HCT116 (cell line): ENCODE data around the gene IGSF23. TPM values are rescaled to one million over a fixed set of nuclear protein-coding genes. Genes with fewer than 3 reads are reported as not detected.
A peak's percentile ranks its signal among the peaks of the same experiment; 100 is the strongest.
"Not testable (repeated sequence)": the region's sequence is repeated elsewhere in the genome, so short reads cannot be mapped to it uniquely, and the experiment has no call there.

Experiments
- ATAC-seq: fragments of 200-7000 bp; cut with Tn5 transposase; 2 replicates; pipeline ENCODE4 v1.9.1; 2020; ENCODE audit warnings: mild to moderate bottlenecking, moderate library complexity
- BruUV-seq: library from RNA; stranded (reverse); fragments of 400-500 nt; replicated peaks from 2 replicates; lab custom pipeline; 2021; lab: Mats Ljungman, UMichigan
- CTCF ChIA-PET: fragments of 300-600 bp; sonication (Branson Sonifier 250); formaldehyde crosslinking; loops from one replicate; lab custom pipeline; 2021; ENCODE audit warnings: antibody characterized with exemption; lab: Charles Lee
- POLR2A ChIA-PET: fragments of 300-600, 350-600 bp; sonication (Branson Sonifier 250); formaldehyde crosslinking; loops from one replicate; lab custom pipeline; 2021; ENCODE audit warnings: antibody characterized with exemption; lab: Charles Lee
- RAD21 ChIA-PET, 2 experiments: fragments of 300-600 bp; sonication (Branson Sonifier 250); formaldehyde crosslinking; loops; one replicate each; lab custom pipeline; 2023; ENCODE audit warnings: low total read pairs in 2 of 2; ENCODE audit not compliant: uncharacterized antibody in 2 of 2, unreplicated experiment in 2 of 2, low non-redundant PET in 1 of 2; lab: Charles Lee
- DNase-seq: peaks from one replicate; pipeline ENCODE4 v3.0.0-alpha.2; 2010; ENCODE audit warnings: low read depth, low spot score
- H2AFZ ChIP-seq: fragments of 200-600 bp; shearing (Covaris generic), sonication (generic); 2 replicates; pipeline ENCODE4 v1.6.1; 2017; ENCODE audit warnings: low read depth, mixed run types, mixed read lengths, antibody characterized with exemption, low read length; ENCODE audit not compliant: poor library complexity, severe bottlenecking
- H3K27ac ChIP-seq: 2 replicates; pipeline ENCODE4 v1.5.1; 2012; ENCODE audit warnings: low read depth, low read length
- H3K27me3 ChIP-seq: fragments of 200-600 bp; sonication (generic); 2 replicates; pipeline ENCODE4 v1.6.1; 2016; ENCODE audit warnings: mixed run types, low read length, mixed read lengths; ENCODE audit not compliant: insufficient read depth
- H3K36me3 ChIP-seq, 2 experiments: fragments of 200-500 bp in 1 of 2; fragments of 200-600 bp in 1 of 2; sonication (Bioruptor generic) in 1 of 2; sonication (generic) in 1 of 2; 2 replicates each; pipeline versions ENCODE4 v1.5.1 to v1.6.1; 2014 to 2016; ENCODE audit warnings: low read length in 2 of 2, inconsistent platforms in 1 of 2, mixed read lengths in 1 of 2, mixed run types in 1 of 2; ENCODE audit not compliant: insufficient read depth in 2 of 2, control insufficient read depth in 1 of 2
- H3K4me1 ChIP-seq, 2 experiments: fragments of 200-600 bp in 1 of 2; sonication (generic) in 1 of 2; 2 replicates each; pipeline versions ENCODE4 v1.5.1 to v1.6.1; 2012 to 2017; ENCODE audit warnings: low read length in 2 of 2, inconsistent platforms in 1 of 2, mild to moderate bottlenecking in 1 of 2, mixed read lengths in 1 of 2, mixed run types in 1 of 2, moderate library complexity in 1 of 2; ENCODE audit not compliant: insufficient read depth in 2 of 2, control insufficient read depth in 1 of 2
- H3K4me2 ChIP-seq: fragments of 200-600 bp; sonication (generic); 2 replicates; pipeline ENCODE4 v1.6.1; 2017; ENCODE audit warnings: mixed run types, low read length, mixed read lengths
- H3K4me3 ChIP-seq, 2 experiments: fragments of 200-600 bp in 1 of 2; sonication (generic) in 1 of 2; replicated peaks in 1 of 2; 2 replicates each; pipeline ENCODE4 v1.5.1; 2011 to 2016; ENCODE audit warnings: low read length in 2 of 2, control low read depth in 1 of 2, low read depth in 1 of 2, mild to moderate bottlenecking in 1 of 2, mixed read lengths in 1 of 2, mixed run types in 1 of 2
- H3K79me2 ChIP-seq: fragments of 200-600 bp; sonication (generic); 2 replicates; pipeline ENCODE4 v1.6.1; 2017; ENCODE audit warnings: mild to moderate bottlenecking, mixed run types, low read length, moderate library complexity, mixed read lengths; ENCODE audit not compliant: insufficient read depth
- H3K9ac ChIP-seq: fragments of 200-600 bp; sonication (generic); 2 replicates; pipeline ENCODE4 v1.6.1; 2016; ENCODE audit warnings: low read length, mixed read lengths
- H3K9me2 ChIP-seq: fragments of 200-600 bp; sonication (generic), shearing (Covaris generic); 2 replicates; pipeline ENCODE4 v1.6.1; 2017; ENCODE audit warnings: mixed run types, mild to moderate bottlenecking, moderate library complexity; ENCODE audit not compliant: insufficient read depth
- H3K9me3 ChIP-seq, 2 experiments: fragments of 200-500 bp in 1 of 2; fragments of 200-600 bp in 1 of 2; sonication (Bioruptor generic) in 1 of 2; sonication (generic) in 1 of 2; 2 replicates each; pipeline ENCODE4 v1.6.1; 2014 to 2017; ENCODE audit warnings: low read length in 2 of 2, mixed read lengths in 2 of 2, inconsistent platforms in 1 of 2, low read depth in 1 of 2, mild to moderate bottlenecking in 1 of 2, mixed run types in 1 of 2, moderate library complexity in 1 of 2; ENCODE audit not compliant: control insufficient read depth in 1 of 2, insufficient read depth in 1 of 2
- H4K20me1 ChIP-seq: fragments of 200-600 bp; sonication (generic), shearing (Covaris generic); 2 replicates; pipeline ENCODE4 v1.6.1; 2017; ENCODE audit warnings: mixed run types, mild to moderate bottlenecking, moderate library complexity; ENCODE audit not compliant: insufficient read depth
- CBX3 ChIP-seq: IDR thresholded peaks from 2 replicates; pipeline ENCODE4 v1.6.1; 2012; ENCODE audit warnings: low read depth
- POLR2A ChIP-seq: IDR thresholded peaks from 2 replicates; pipeline ENCODE4 v1.7.0; 2011; ENCODE audit warnings: borderline replicate concordance; ENCODE audit not compliant: insufficient read depth, insufficient read length; ENCODE audit errors: extremely low read depth
- SP1 ChIP-seq: IDR thresholded peaks from 2 replicates; pipeline ENCODE4 v1.6.1; 2012; ENCODE audit warnings: low read depth
- SRF ChIP-seq: IDR thresholded peaks from 2 replicates; pipeline ENCODE4 v1.6.1; 2012; ENCODE audit warnings: low read depth
- intact Hi-C: fragments of 100-400 bp; cut with micrococcal nuclease; formaldehyde crosslinking; loops from 2 replicates; pipeline ENCODE4 v1.10.0; 2022
- total RNA-seq: library from RNA; stranded (reverse); gene quantifications from one replicate; pipeline ENCODE4 v1.2.1, GENCODE V29; 2021; ENCODE audit not compliant: unreplicated experiment

Gene IGSF23
- total RNA-seq, 1 experiment from 2014 or later: not detected

DNA sequence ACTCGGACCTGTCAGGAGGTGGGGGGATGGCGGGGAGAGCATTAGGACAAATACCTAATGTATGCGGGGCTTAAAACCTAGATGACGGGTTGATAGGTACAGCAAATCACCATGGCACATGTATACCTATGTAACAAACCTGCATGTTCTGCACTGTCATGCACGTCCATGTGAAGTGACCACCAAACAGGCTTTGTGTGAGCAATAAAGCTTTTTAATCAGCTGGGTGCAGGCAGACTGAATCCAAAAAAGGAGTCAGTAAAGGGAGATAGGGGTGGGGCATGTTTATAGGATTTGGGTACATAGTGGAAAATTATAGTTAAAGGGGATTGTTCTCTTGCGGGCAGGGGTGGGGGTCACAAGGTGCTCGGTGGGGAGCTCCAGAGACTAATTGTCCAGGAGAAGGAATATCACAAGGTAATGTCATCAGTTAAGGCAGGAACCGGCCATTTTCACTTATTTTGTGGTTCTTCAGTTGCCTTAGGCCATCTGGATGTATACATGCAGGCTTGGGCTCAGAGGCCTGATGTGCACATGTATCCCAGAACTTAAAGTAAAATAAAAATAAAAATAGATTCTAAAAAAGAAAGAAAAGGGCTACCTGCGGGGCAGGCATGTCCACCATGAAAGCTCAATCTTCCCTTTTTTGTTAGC is 21.9 kb upstream of the IGSF23 start:
- H3K9me3 ChIP-seq, H3K79me2 ChIP-seq, ATAC-seq, BruUV-seq, H4K20me1 ChIP-seq, H2AFZ ChIP-seq, H3K27ac ChIP-seq, H3K36me3 ChIP-seq, RAD21 ChIA-PET, DNase-seq, intact Hi-C loops, H3K27me3 ChIP-seq, H3K4me2 ChIP-seq, H3K4me3 ChIP-seq, H3K9me2 ChIP-seq, H3K9ac ChIP-seq: not testable (repeated sequence)
- ChIA-PET CTCF (interaction anchor here (0.9 to 1.7 kb wide), 2 partner anchors 8 to 21 kb away, joined by 3 to 5 read pairs; no protein-coding TSS in a partner anchor), POLR2A (interaction anchor here (1.1 kb wide), 1 partner anchor 52 kb away, joined by 3 read pairs; the partner anchor contains the start of gene PVR)
- TF ChIP-seq CBX3: 0 out of 2 replicates have a peak, but pooled peaks have one; percentile 64
- peaks cover 18 to 48% of the 10 kb centered on the region in 2 experiments for H3K4me1 ChIP-seq

DNA sequence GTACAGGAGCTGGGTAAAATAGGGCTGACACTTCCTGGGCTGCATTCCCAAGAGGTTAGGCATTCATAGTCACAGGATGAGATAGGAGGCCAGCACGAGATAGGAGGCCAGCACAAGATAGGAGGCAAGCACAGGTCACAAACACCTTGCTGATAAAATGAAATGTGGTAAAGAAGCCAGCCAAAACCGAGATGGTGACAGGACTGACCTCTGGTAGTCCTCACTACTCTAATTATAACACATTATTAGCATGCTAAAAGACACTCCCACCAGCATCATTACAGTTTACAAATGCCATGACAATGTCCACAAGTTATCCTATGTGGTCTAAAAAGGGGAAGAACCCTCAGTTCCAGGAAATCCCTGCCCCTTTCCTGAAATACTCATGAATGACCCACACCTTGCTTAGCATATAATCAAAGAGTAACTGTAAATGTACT is 20.9 kb upstream of the IGSF23 start:
- ChIA-PET POLR2A (interaction anchor here (1.1 kb wide), 1 partner anchor 51 kb away, joined by 3 read pairs; the partner anchor contains the start of gene PVR), RAD21 (no interaction called here), CTCF (no interaction called here)
- intact Hi-C loops: no loop called here
- no peak for TF ChIP-seq SP1
- TF ChIP-seq SRF: no peak
- TF ChIP-seq POLR2A: no peak
- H4K20me1 ChIP-seq: no peaks in the 10 kb centered on the region
- ATAC-seq (no peak), DNase-seq (no peak)
- no peak overlapping the region for H3K4me2 ChIP-seq
- H3K4me3 ChIP-seq: no peak overlapping the region
- H3K79me2 ChIP-seq: no peaks in the 10 kb centered on the region
- H2AFZ ChIP-seq: no peak overlapping the region
- H3K4me1 ChIP-seq: peaks cover 18 to 55% of the 10 kb centered on the region in 2 experiments
- no peaks in the 10 kb centered on the region for H3K9me2 ChIP-seq
- H3K27me3 ChIP-seq: no peaks in the 10 kb centered on the region
- no TSS peak for BruUV-seq
- H3K27ac ChIP-seq: no peak overlapping the region
- H3K9me3 ChIP-seq: 0 out of 4 replicates have a peak, but pooled peaks cover 0 to 4% of the 10 kb centered on the region in 2 experiments
- H3K9ac ChIP-seq: no peak overlapping the region
- no peaks in the 10 kb centered on the region for H3K36me3 ChIP-seq
